Metanephros (tissue), 2 donors: Measurements from ENCODE around the gene UBE2H. TPM values are rescaled to one million over a fixed set of nuclear protein-coding genes. Genes with fewer than 3 reads are reported as not detected.

Source experiments
- small RNA-seq: library from RNA; depleted of rRNA; stranded (forward); fragments of <200 nt; gene quantifications from one replicate; pipeline ENCODE3, GENCODE V24; 2014; ENCODE audit warnings: low replicate concordance
- total RNA-seq: library from RNA; depleted of rRNA; stranded (reverse); fragments of >200 nt; gene quantifications from one replicate; pipeline ENCODE4 v1.2.3, GENCODE V29; 2014

The UBE2H gene
- 102 TPM for total RNA-seq

DNA sequence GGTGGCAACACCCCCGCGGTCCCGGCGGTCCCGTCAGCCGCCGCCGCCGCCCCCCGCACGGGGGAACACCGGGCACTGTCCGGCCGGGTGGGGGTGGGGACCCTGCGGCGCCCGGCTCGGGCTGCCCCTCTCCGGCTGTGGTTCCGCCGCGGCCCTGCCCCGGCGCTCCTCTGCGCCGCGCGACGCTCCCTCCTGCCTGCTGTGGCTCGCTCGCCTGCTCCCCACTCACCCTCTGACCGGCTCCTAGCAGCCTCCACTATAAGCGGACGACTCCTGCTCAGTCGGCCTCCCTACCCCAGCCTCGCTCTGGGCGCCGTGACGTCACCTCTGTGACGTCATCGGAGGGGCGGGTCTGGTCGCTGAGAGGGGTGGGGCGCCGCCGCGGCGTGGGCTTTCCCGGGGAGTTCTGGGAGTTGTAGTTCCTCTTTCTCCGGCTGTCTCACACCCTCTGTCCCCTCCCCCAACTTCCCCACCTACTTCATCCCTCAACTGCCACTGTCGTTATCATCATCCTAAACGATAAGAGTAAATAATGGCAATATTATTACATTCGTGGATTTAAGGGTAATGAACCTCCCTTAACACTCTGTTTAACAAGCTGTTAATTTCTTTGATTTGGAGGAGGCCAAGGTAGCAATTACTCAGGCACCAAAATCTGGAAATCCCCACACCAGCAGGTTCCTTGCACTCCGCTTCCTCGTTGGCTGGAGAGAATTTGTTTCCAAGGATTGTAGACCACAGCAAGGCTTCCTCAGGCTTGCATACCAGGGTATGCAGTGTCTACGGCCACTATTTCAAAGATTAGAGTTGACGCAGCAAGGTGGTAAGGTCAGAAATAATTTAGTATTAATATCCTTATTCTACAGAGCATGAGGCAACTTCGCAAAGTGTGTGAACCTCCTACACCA, at the start of gene UBE2H:
Gene UBE2H (minus strand): TSS at position 308 of the 908 bp plus-strand sequence. CDS start 405 bp downstream, outside the sequence.

Small RNA genes within 50 kb of the gene (small RNA-seq; reads per million reads assigned to genes)
- not detected for gene RF00019

Other genes starting within 250 kb of the UBE2H start
- 31.4 TPM for gene ZC3HC1, start 98.4 kb upstream of the UBE2H start, total RNA-seq
- 44.6 TPM for gene KLHDC10, start 117.6 kb upstream of the UBE2H start, total RNA-seq